Measurements from ENCODE around the gene MFAP3L.

GRCh38 chr4:169956091-169956843 lies 69.9 kb downstream of the MFAP3L start:
- TF ChIP-seq CTCF (IDR thresholded peaks at IDR 0.05): no peak
- no peak for TF ChIP-seq POLR2A (IDR thresholded peaks at IDR 0.05)

All from Peyer's patch (tissue), 4 donors.